ENCODE data around the gene IP6K2.

DNA sequence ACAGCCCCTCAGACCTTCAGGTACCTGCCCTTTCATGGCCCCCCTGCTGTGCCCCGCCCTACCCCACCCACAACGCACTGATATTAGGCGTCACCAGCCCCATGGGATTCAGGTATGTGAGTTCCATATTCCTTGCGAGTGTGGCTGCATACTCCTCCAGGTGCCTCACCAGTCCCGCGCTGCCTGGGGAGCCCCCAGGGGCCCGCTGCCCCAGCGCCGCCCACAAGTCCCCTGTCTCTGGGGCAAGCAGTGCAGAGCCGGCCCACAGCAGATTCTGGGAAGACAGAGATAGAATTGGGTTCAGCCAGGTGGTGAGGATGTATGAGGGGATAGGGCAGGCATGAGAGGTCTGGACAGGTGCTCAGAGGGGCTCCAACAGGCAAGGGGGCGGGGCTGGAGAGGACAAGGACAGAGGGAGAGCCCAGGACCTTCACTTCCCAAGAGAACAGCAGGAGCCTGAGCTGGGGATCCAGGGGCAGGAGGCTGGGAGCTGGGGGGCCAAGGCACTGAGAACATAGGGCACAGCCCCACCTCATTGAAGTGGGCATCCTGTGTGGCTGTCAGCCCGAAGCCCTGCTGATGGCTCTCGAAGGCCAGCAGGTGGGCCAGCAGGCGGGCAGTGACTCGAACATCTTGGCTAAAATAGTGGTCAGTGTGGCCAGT is 68.7 kb downstream of the IP6K2 start:
- TF ChIP-seq ZNF274 (IDR thresholded peaks at IDR 0.05; ENCODE audit: low read depth, low read length) (no peak), YY1 (IDR thresholded peaks at IDR 0.05; ENCODE audit: insufficient read depth, insufficient read length) (no peak)
